Measurements from ENCODE around the gene MRPL36.
A peak's percentile ranks its signal among the peaks of the same experiment; 100 is the strongest.

Gene MRPL36

DNA sequence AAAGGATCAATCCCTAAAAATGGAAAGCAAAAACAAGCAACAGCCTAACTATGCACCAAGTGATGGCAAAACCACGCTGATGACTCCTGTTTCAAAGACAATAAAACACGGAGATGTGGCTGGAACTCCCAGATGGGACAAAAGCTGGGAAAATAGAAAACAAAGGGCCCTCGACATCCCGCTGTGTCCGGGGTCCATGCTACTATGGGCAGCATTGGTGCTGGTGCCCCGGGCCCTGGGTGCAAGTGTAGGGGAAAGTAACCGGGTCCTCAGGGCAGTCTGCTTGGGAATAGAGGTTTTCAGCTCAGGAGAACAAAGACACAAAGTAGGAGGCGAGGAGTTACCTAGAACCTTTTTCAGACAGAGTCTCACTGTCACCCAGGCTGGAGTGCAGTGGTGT lies 46.1 kb downstream of the MRPL36 start:
- no peak overlapping the region for H3K4me3 ChIP-seq
- no peaks in the 10 kb centered on the region for H3K36me3 ChIP-seq
- H3K27ac ChIP-seq = no peak overlapping the region
- TF ChIP-seq Cebpa-rat (IDR thresholded peaks at IDR 0.05) = no peak
- H3K4me1 ChIP-seq = peaks cover 7 to 55% (median 36%) of the 10 kb centered on the region in 10 experiments; a peak in 18 of 20 replicates
- no peak overlapping the region for H3K9ac ChIP-seq
- H4K20me1 ChIP-seq = no peaks in the 10 kb centered on the region
- peak overlapping the region in 1 of 11 experiments; percentile 75; a peak in 1 of 22 replicates for H3K4me2 ChIP-seq
- H3K27me3 ChIP-seq = no peaks in the 10 kb centered on the region; a peak in 1 of 22 replicates
- H3K9me3 ChIP-seq (replicated peaks in 1 of 11) = peaks cover 5 to 15% (median 15%) of the 10 kb centered on the region in 11 experiments

DNA sequence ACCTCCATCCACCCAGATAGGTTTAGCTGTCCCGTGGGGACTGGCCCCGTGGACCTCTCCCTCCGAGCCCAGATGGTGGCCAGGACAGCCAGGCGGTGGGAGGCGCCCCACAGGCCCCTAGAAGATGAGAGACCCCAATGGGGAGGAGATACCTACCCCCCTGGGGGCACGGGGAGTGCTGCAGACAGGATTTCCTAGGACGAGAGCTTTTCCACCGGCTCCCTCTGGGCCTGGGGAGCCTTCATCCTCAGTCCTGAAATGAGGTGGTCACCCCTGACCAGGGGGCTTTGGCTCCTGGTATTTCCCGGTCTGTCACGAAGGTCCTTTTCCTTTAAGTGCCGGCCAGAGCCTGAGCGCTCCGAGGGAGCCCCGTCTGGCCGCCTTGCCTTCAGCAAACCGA lies 46.8 kb downstream of the MRPL36 start:
- Histone ChIP-seq H3K4me2 (peak overlapping the region in 7 of 11 experiments; percentile 33 to 85 (median 53); a peak in 11 of 22 replicates), H3K27me3 (no peaks in the 10 kb centered on the region; a peak in 1 of 22 replicates), H3K9me3 (replicated peaks in 1 of 11) (peaks cover 0 to 9% (median 9%) of the 10 kb centered on the region in 11 experiments; a peak in 19 of 22 replicates), H3K27ac (no peak overlapping the region), H3K36me3 (no peaks in the 10 kb centered on the region), H3K4me1 (peaks cover 7 to 55% (median 36%) of the 10 kb centered on the region in 10 experiments; a peak in 18 of 20 replicates), H4K20me1 (no peaks in the 10 kb centered on the region), H3K9ac (no peak overlapping the region), H3K4me3 (no peak overlapping the region)
- TF ChIP-seq Cebpa-rat (IDR thresholded peaks at IDR 0.05) = no peak

DNA sequence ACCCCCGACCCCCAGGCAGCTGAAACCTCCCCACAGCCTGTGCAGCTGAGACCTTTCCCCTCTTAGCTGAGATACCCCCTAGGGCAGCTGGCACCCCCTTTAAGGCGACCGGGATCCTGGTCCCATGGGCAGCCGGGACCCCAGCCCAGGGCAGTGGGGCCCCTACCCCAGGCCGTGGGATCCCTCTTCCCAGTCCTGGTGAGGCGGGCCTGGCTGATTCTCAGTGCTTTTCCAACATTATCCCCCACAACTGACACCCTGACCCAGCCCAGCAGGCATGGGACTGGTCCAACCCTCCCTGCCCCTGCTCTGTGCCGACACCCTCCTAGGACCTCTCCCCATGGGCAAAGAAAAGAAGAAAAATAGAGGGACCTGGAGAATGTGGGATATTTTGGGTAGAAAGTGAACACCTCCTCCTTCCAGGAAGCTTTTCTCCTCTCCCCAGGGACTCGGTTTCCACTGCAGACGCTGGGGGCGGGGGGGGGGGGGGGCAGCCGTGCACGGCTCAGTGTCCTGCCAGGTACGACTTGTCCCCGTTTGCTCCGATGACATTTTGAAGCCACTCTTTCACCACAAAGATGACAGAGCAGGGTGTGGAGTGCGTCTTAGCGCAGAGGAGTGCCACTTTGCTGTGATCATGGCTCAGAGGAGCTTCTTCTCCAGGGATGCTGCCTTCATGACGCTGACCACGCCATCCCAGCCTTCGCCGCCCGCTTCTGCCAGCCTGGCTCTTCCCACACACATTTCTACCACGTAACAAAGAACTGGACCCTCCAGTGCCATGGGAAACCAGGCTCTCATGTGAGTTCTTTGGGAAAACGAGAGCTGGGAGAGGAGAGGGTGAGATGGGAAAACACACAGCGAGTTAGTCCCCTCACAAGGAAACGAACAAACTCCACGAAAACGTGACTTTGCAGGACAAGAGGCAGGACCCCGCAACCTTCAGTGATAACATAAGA lies 47.5 kb downstream of the MRPL36 start:
- Histone ChIP-seq H3K9me3 (replicated peaks in 1 of 11) (peaks cover 0 to 2% (median 1%) of the 10 kb centered on the region in 11 experiments; a peak in 14 of 22 replicates), H3K36me3 (no peaks in the 10 kb centered on the region), H3K27me3 (no peaks in the 10 kb centered on the region; a peak in 1 of 22 replicates), H3K4me2 (peak overlapping the region in 9 of 11 experiments; percentile 50 to 85 (median 71); a peak in 18 of 22 replicates), H3K4me1 (peaks cover 7 to 55% (median 36%) of the 10 kb centered on the region in 10 experiments; a peak in 18 of 20 replicates), H3K9ac (no peak overlapping the region), H4K20me1 (no peaks in the 10 kb centered on the region), H3K4me3 (no peak overlapping the region), H3K27ac (no peak overlapping the region)
- TF ChIP-seq Cebpa-rat (IDR thresholded peaks at IDR 0.05) = no peak

DNA sequence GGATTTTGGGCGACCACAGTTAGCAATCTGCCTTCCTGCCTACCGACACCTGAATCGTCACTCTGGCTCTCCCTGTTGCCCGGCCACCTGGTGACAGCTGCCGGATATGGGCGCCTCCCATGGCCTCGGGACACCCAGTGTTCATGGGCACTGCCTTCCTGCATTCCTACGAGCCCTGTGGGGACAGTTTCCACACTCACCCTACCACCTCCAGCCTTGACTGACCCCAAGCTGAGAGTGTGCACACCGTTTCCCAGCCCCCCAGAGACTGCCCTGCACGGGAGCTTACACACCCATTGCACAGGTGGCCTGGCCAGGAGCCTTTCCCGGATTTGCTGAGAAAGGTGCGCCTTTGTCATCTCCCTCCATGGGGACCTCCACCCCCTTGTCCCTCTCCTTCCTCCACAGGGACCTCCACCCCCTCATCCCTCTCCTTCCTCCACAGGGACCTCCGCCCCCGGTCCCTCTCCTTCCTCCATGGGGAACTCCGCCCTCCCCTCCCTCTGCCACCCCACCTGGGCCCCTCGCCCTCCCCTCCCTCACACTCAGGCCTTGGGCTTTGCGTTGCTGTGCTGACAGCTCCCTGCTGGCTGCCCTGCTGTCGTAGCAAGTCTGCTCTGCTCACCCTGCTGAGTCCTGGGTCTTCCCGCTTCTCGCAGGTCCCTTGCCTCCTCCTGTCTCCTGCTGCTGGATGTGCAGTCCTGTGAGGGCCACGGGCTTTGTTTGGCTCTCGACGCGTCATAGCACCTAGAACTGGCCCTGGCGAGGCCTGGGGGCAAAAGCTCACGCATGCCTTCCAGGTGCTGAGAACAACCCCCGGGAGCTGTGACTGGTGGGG lies 48.4 kb downstream of the MRPL36 start:
- Histone ChIP-seq H3K36me3 (no peaks in the 10 kb centered on the region), H3K27ac (no peak overlapping the region), H3K4me1 (peaks cover 3 to 48% (median 33%) of the 10 kb centered on the region in 10 experiments; a peak in 18 of 20 replicates), H3K4me2 (peak overlapping the region in 9 of 11 experiments; percentile 50 to 85 (median 71); a peak in 18 of 22 replicates), H3K9me3 (replicated peaks in 1 of 11) (no peaks in the 10 kb centered on the region), H3K27me3 (no peaks in the 10 kb centered on the region; a peak in 1 of 22 replicates), H3K9ac (no peak overlapping the region), H4K20me1 (no peaks in the 10 kb centered on the region), H3K4me3 (no peak overlapping the region)
- TF ChIP-seq Cebpa-rat (IDR thresholded peaks at IDR 0.05) = no peak

DNA sequence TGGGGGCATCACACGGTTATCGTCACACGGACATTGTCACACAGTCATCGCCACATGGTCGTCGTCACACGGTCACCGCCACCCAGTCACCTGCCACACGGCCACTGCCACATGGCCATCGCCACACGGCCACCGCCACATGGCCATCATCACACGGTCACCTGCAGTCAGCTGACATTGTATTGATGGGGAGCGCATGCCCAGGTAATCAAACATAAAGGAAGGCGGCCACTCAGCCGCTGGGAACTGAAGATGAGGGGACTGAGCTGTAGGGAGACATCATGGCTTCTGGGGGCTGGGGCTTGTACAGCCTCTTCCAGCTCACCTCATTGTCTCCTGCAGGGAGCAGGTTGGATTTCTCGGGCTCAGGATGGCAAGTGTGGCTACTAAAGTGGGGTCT lies 49.2 kb downstream of the MRPL36 start:
- H3K36me3 ChIP-seq = no peaks in the 10 kb centered on the region
- no peaks in the 10 kb centered on the region; a peak in 1 of 22 replicates for H3K27me3 ChIP-seq
- 0 out of 22 replicates have a peak overlapping the region, but pooled peaks of 1 of the 11 experiments have one; percentile 6 for H3K4me2 ChIP-seq

DNA sequence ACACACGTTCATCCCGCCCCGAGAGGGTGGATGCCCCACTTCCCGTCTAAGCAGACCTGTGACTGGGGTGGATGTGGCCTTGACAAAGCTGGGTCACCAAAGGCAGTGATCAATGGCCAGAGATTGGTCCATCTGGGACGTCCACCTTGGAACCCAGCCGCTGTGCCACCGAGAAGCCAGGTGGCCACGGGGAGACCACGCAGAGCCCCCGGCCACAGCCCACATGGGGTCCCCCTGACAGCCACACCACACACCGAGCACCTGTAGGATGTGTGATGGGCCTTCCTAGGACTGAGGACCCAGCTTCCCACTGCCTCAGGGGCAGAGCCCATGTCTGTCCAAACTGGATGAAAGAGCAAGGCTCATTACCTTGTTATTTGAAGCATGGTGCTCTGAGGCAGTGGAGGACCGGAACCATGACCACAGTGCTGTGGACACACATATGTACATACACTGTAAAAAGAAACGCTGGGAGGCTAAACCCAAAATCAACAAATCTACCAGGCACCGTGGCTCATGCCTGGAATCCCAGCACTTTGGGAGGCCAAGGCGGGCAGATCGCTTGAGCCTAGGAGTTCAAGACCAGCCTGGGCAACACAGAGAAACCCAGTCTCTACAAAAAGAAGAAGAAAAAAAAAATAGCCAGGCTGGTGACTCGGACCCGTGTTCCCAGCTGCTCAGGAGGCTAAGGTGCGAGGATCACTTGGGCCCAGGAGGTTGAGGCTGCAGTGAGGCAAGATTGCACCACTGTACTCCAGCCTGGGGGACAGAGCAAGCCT lies 50.1 kb downstream of the MRPL36 start:
- no peaks in the 10 kb centered on the region; a peak in 1 of 22 replicates for H3K27me3 ChIP-seq
- no peak overlapping the region for H3K4me2 ChIP-seq
- no peaks in the 10 kb centered on the region for H4K20me1 ChIP-seq
- H3K9ac ChIP-seq = no peak overlapping the region
- no peak overlapping the region for H3K4me3 ChIP-seq
- H3K9me3 ChIP-seq (replicated peaks in 1 of 11) = no peaks in the 10 kb centered on the region
- no peak overlapping the region for H3K27ac ChIP-seq
- no peaks in the 10 kb centered on the region for H3K36me3 ChIP-seq
- no peak for TF ChIP-seq Cebpa-rat (IDR thresholded peaks at IDR 0.05)
- peaks cover 0 to 31% (median 23%) of the 10 kb centered on the region in 10 experiments; a peak in 15 of 20 replicates for H3K4me1 ChIP-seq

More for the DNA sequence above, 49.2 kb downstream of the MRPL36 start:
- Histone ChIP-seq H3K9me3 (replicated peaks in 1 of 11) (no peaks in the 10 kb centered on the region), H3K9ac (no peak overlapping the region), H3K4me1 (peaks cover 0 to 40% (median 25%) of the 10 kb centered on the region in 10 experiments; a peak in 15 of 20 replicates), H3K27ac (no peak overlapping the region), H3K4me3 (no peak overlapping the region), H4K20me1 (no peaks in the 10 kb centered on the region)
- TF ChIP-seq Cebpa-rat (IDR thresholded peaks at IDR 0.05) = no peak

DNA sequence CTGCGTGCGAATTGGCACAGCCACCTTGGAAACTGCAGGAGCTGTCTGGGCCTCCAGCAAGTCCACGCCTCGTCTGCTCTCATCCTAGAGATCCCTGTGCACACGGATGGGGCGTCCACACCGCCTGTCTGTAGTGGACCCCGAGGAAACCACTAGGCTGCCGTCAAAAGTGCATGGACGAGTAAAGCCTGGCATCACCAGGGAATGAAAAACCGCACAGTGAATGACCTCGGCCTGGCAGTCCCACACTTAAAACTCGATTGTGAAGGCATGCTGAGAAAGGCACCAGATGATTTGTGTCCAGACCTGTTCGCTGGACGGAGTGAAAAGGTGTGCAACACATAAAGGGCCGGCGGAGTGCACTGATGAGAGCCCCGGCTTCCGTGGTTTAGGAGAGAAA lies 50.8 kb downstream of the MRPL36 start:
- no peaks in the 10 kb centered on the region for H3K36me3 ChIP-seq
- no peak overlapping the region for H3K9ac ChIP-seq
- H3K4me2 ChIP-seq = no peak overlapping the region
- H3K4me1 ChIP-seq = peaks cover 0 to 31% (median 22%) of the 10 kb centered on the region in 10 experiments; a peak in 15 of 20 replicates
- TF ChIP-seq Cebpa-rat (IDR thresholded peaks at IDR 0.05) = no peak
- no peak overlapping the region for H3K27ac ChIP-seq
- no peak overlapping the region for H3K4me3 ChIP-seq
- no peaks in the 10 kb centered on the region; a peak in 1 of 22 replicates for H3K27me3 ChIP-seq
- H4K20me1 ChIP-seq = no peaks in the 10 kb centered on the region
- H3K9me3 ChIP-seq (replicated peaks in 1 of 11) = no peaks in the 10 kb centered on the region

Measured in BLaER1 treated with 17β-estradiol and CSF1 and Interleukin-3, amounts not matched to agents 10 nM and 100 nM (cell line).